Occipital lobe (tissue), 2 donors: ENCODE data around the gene ITM2C. TPM values are rescaled to one million over a fixed set of nuclear protein-coding genes. Genes with fewer than 3 reads are reported as not detected.

ENCODE experiments used
- DNase-seq: peaks from one replicate; lab custom pipeline; 2025; lab: John Stamatoyannopoulos, UW
- total RNA-seq: library from RNA; depleted of rRNA; stranded (reverse); fragments of >200 nt; gene quantifications from one replicate; pipeline ENCODE4 v1.2.3, GENCODE V29; 2014

The ITM2C gene
- total RNA-seq, 1 donor from 2014 or later = 112 TPM

DNA sequence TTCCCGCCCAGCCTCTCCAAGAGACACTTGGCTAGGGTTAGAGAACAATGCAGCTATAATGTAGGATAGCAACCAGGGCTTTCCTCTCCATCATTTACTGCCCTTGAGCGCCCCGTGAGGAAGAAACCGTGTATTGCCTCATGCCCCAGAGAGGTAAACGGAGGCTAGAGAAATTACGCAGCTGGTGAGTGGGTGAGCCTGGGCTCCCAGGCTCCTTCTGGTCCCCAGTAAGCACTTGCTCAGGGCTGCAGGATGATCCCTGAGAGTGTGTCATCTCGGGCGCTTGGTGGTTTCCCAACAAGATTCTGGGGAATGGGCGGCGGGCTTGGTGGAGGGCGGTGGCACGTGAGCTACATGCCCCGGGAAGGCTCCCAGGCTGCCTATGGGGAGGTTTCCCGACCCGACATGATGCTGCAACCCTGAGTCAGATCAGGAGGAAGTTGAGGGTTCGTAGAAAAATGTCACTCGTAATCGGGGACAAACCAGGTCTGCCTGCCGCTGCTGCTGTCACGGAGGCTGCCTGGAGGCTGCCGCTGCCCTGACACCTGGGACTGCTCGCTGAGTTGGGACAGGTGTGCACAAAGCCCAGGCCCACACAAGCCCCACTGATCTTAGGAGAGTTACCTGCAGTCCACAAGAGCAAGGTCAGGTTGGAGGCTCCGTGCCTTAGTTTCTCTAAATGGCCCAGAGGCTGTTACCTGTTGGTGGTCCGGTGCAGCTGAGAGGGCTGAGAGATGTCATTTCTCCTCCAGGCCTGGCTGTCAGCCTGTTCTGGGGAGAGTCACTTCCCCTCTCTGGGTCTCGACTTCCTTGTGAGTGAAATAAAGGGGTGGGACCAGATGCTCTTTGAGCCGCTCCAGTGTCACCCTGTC, 60.0 kb downstream of the ITM2C start, which contains the start of gene GPR55:
TSS of gene GPR55 (minus strand) at position 773 of the 872 bp plus-strand sequence. CDS start 14,280 bp downstream, outside the sequence.
- no peak for DNase-seq

DNA sequence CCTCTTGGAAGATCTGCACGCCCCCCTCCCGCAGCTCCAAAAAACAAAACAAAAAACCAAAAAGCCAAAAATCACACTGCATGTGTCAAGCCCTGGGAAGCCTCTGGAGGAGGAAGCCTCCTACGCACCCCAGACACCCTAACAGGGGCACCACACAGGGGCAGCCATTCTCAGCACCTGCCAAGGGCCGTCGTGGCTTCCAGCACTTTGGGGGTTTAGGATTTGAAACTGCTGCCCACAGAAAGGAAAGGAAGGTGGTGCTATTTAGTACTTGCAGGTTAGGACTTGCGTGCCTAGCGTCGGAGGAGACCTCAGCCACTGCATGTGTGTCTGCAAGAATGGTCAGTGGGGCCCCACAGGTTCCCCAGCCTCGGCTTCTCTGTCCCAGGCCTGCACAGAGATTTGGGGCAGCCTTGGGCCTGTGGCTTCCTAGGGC, 60.7 kb downstream of the ITM2C start:
- DNase-seq = no peak

DNA sequence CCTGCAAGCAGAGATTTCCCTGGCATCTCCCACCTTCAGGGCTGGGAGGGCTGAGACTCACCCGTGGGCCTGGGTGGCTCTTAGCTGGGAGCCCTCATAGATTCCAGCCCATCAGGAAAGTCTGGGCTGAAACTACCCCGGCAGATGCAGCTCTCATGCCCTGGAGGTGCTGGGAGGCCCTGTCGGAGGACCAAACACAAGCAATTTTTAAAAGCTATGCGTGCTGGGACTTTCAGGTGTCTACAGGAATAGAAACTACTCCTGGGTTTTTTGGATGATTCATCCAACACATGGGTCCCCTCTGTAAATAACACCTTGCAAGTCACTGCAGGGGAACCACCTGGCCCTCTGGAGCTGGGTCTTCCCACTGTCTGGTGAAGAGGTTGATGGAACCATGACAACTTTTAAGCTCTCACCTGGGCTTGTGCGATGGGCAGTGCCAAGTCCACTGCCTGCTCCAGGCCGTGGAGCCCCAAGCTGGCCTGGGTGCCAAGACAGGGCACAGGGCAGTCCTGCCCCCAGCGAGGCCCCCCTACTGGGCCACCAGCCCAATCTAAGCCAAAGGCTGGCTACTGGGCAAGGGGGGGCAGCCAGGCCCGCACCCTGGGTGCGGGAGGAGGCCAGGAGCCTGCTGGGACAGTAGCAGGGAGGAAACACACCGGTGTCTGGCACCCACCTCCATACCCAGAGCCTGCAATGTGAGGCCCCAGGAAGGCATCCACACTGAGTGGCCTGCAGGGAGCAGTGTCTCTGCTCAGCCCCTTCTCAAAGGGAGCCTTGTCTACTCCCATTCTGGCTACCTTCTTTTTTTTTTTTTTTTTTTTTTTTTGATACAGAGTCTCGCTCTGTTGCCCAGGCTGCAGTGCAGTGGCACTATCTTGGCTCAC, 61.4 kb downstream of the ITM2C start:
- DNase-seq = no peak

DNA sequence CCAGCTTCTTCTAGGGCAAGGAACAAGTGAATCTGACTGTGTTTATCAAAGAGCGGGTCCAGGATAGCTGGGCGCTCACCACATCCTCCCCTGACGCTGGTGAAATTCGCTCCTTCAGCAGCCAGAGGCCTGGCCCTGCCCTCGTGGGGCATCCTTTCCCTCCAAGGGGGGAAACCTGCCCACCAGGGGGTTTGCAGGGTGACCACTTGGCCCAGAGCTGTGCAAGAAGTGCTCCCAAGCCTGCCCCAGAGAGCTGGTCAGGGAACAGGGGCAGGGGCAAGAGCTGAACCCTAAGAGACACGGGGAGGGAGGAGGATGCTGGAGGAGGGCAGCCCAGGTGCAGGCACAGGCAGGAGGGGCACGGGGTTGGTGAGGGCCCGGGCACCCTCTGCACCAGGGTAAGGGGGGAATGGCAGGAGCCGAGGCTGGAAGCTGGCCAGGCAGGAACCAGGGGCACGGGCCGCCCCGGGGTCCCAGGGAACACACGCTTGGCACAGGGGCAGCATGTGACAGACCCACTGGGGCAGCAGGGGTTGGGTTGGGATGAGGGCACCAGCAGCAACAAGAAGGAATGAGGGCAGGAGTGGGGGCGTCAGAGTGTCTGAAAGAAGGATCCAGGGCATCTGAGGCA, 63.1 kb downstream of the ITM2C start:
- DNase-seq = no peak

Other genes with a start within 250 kb of the ITM2C start
- gene CAB39, start 152.1 kb upstream of the ITM2C start, total RNA-seq = 149 TPM
- gene GPR55, start 60.3 kb downstream of the ITM2C start, total RNA-seq = not detected
- not detected for gene SPATA3, start 131.2 kb downstream of the ITM2C start, total RNA-seq
- gene C2orf72, start 172.6 kb downstream of the ITM2C start, total RNA-seq = 32.4 TPM
- 111 TPM for gene PSMD1, start 191.9 kb downstream of the ITM2C start, total RNA-seq